A673 (cell line): ENCODE results near the gene GPR33. TPM values are rescaled to one million over a fixed set of nuclear protein-coding genes. Genes with fewer than 3 reads are reported as not detected.

ENCODE experiments used
- BruUV-seq: library from RNA; stranded (reverse); fragments of 400-500 nt; replicated peaks from 2 replicates; lab custom pipeline; 2021; lab: Mats Ljungman, UMichigan
- CTCF ChIA-PET: fragments of 300-600 bp; sonication (Branson Sonifier 250); formaldehyde crosslinking; loops from one replicate; lab custom pipeline; 2022; ENCODE audit warnings: antibody characterized with exemption; lab: Charles Lee
- POLR2A ChIA-PET: fragments of 300-600 bp; sonication (Branson Sonifier 250); formaldehyde crosslinking; loops from one replicate; lab custom pipeline; 2022; ENCODE audit warnings: antibody characterized with exemption; ENCODE audit not compliant: low non-redundant PET; lab: Charles Lee
- DNase-seq: peaks from one replicate; pipeline ENCODE4 v3.0.0-alpha.2; 2015; ENCODE audit warnings: low spot score
- H3K27ac ChIP-seq: fragments of 200-600 bp; sonication (generic); 2 replicates; pipeline ENCODE4 v1.5.1; 2016; ENCODE audit warnings: mixed run types, low read depth, mild to moderate bottlenecking, mixed read lengths, antibody characterized with exemption, low read length; ENCODE audit not compliant: poor library complexity, severe bottlenecking
- H3K27me3 ChIP-seq: fragments of 200-600 bp; sonication (generic); replicated peaks from 2 replicates; pipeline ENCODE4 v1.6.1; 2017; ENCODE audit warnings: mixed run types, low read depth, mild to moderate bottlenecking, mixed read lengths, antibody characterized with exemption, low read length; ENCODE audit not compliant: insufficient read depth, poor library complexity
- H3K36me3 ChIP-seq: fragments of 200-600 bp; sonication (generic); 2 replicates; pipeline ENCODE4 v1.6.1; 2016; ENCODE audit warnings: mixed run types, mild to moderate bottlenecking, mixed read lengths, antibody characterized with exemption, low read length; ENCODE audit not compliant: insufficient read depth, poor library complexity, severe bottlenecking
- H3K4me1 ChIP-seq: fragments of 200-600 bp; sonication (generic); 2 replicates; pipeline ENCODE4 v1.6.1; 2017; ENCODE audit warnings: mixed run types, mild to moderate bottlenecking, mixed read lengths, antibody characterized with exemption, low read length; ENCODE audit not compliant: insufficient read depth, poor library complexity, severe bottlenecking
- H3K4me3 ChIP-seq: fragments of 200-600 bp; sonication (generic); 2 replicates; pipeline ENCODE4 v1.5.1; 2016; ENCODE audit warnings: low read depth, mixed run types, mild to moderate bottlenecking, mixed read lengths, low read length; ENCODE audit not compliant: poor library complexity, severe bottlenecking
- H3K9me3 ChIP-seq: fragments of 200-600 bp; sonication (generic); 2 replicates; pipeline ENCODE4 v1.6.1; 2016; ENCODE audit warnings: mixed run types, low read depth, mild to moderate bottlenecking, mixed read lengths, antibody characterized with exemption, low read length; ENCODE audit not compliant: poor library complexity, severe bottlenecking
- EZH2 ChIP-seq: fragments of 200-600 bp; sonication (generic); IDR thresholded peaks from 2 replicates; pipeline ENCODE4 v1.6.1; 2017; ENCODE audit warnings: borderline replicate concordance, low read depth, mild to moderate bottlenecking, mixed read lengths, antibody characterized with exemption, low read length; ENCODE audit not compliant: poor library complexity, severe bottlenecking
- intact Hi-C: fragments of 100-400 bp; cut with micrococcal nuclease; formaldehyde crosslinking; loops from one replicate; pipeline ENCODE4 v1.10.0; 2022; ENCODE audit not compliant: unreplicated experiment
- total RNA-seq: library from RNA; stranded (reverse); gene quantifications from 2 replicates; pipeline ENCODE4 v1.2.3, GENCODE V29; 2021
- TF ChIP-seq, protein P1 (sequence below): fragments of 300-800, 200-600 bp; sonication (generic); conservative IDR thresholded peaks from 2 replicates; pipeline ENCODE4 v1.5.1; 2017; ENCODE audit warnings: low read depth, mild to moderate bottlenecking, antibody characterized with exemption, low read length, moderate library complexity, mixed read lengths

The GPR33 gene
- total RNA-seq, 1 experiment from 2014 or later: not detected

DNA sequence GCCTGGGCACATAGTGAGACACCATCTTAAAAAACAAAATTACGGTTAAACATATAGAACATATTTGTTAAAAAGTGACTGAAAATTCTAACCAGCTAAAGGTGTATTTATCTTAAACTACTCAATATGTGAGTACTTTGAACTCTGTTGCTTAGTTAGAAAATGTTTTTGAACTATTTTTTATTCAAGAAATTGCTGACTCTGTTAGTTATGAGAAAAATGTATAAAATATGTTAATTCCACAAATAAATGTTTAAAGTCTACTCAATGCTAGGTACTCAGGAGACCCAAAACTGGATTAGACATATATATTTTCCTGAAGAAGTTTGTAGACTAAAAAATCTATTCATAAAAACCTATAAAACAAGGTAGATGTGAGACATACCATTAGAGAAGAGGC lies 23.0 kb upstream of the GPR33 start:
- no peaks in the 10 kb centered on the region for H3K27me3 ChIP-seq
- DNase-seq: no peak
- ChIA-PET CTCF (interaction anchor here (0.8 to 1.2 kb wide), 3 partner anchors 741 to 1049 kb away, joined by 5 to 7 read pairs (median 6); no protein-coding TSS in a partner anchor), POLR2A (no interaction called here)
- H3K27ac ChIP-seq: no peak overlapping the region
- intact Hi-C loops: loop anchor here (2.0 to 10.0 kb wide), 3 partner anchors 416 to 742 kb away; partner anchors contain the start of gene ARHGAP5
- no peak for TF ChIP-seq EZH2
- TF ChIP-seq, protein P1, sequence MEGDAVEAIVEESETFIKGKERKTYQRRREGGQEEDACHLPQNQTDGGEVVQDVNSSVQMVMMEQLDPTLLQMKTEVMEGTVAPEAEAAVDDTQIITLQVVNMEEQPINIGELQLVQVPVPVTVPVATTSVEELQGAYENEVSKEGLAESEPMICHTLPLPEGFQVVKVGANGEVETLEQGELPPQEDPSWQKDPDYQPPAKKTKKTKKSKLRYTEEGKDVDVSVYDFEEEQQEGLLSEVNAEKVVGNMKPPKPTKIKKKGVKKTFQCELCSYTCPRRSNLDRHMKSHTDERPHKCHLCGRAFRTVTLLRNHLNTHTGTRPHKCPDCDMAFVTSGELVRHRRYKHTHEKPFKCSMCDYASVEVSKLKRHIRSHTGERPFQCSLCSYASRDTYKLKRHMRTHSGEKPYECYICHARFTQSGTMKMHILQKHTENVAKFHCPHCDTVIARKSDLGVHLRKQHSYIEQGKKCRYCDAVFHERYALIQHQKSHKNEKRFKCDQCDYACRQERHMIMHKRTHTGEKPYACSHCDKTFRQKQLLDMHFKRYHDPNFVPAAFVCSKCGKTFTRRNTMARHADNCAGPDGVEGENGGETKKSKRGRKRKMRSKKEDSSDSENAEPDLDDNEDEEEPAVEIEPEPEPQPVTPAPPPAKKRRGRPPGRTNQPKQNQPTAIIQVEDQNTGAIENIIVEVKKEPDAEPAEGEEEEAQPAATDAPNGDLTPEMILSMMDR: no peak
- no peaks in the 10 kb centered on the region for H3K4me1 ChIP-seq
- H3K4me3 ChIP-seq: no peak overlapping the region
- H3K9me3 ChIP-seq: no peaks in the 10 kb centered on the region
- no TSS peak for BruUV-seq
- H3K36me3 ChIP-seq: no peaks in the 10 kb centered on the region

DNA sequence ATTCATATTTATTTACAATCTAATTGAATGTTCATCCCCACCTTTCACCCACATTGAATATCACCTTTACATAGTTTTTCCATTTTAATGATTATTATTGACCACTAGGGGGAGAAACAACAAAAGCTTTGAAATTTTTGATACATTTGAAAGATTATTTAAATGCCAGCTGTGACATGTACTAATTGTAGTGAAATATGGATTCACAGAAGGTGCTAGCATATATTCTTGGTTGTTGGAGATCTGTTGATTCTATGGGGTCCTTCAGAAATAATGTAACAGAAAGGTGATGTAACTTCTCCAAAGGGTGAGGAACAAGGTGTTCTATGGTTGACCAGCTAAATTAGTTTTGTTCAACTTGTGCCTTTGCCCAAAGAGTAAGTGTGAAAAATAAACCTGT lies 22.4 kb upstream of the GPR33 start:
- ChIA-PET POLR2A (no interaction called here), CTCF (interaction anchor here (0.5 to 1.2 kb wide), 4 partner anchors 461 to 1050 kb away, joined by 5 to 7 read pairs (median 6); no protein-coding TSS in a partner anchor)
- BruUV-seq: no TSS peak
- Histone ChIP-seq H3K36me3 (no peaks in the 10 kb centered on the region), H3K9me3 (no peaks in the 10 kb centered on the region), H3K27me3 (no peaks in the 10 kb centered on the region), H3K27ac (no peak overlapping the region), H3K4me1 (no peaks in the 10 kb centered on the region), H3K4me3 (no peak overlapping the region)
- intact Hi-C loops: loop anchor here (2.0 to 10.0 kb wide), 3 partner anchors 417 to 743 kb away; partner anchors contain the start of gene ARHGAP5
- peak; percentile 38 for DNase-seq
- TF ChIP-seq, protein P1: peak; percentile 73
- TF ChIP-seq EZH2: no peak

- H3K27me3 ChIP-seq: no peaks in the 10 kb centered on the region
- H3K4me1 ChIP-seq: no peaks in the 10 kb centered on the region
- POLR2A ChIA-PET: no interaction called here
- BruUV-seq: no TSS peak
- H3K9me3 ChIP-seq: no peaks in the 10 kb centered on the region
- no peaks in the 10 kb centered on the region for H3K36me3 ChIP-seq
- CTCF ChIA-PET: no interaction called here
- H3K4me3 ChIP-seq: no peak overlapping the region
- no peak overlapping the region for H3K27ac ChIP-seq
- intact Hi-C loops: no loop called here
- peak; percentile 1 for DNase-seq
- no peak for TF ChIP-seq EZH2
- TF ChIP-seq, protein P1: no peak
Measured at GRCh38 chr14:31508135-31508534, 20.3 kb upstream of the GPR33 start.
